HG02610 (cell line): ENCODE data around the gene STRIP1.

ENCODE experiments used
- ATAC-seq: cut with Tn5 transposase; IDR thresholded peaks from one replicate; pipeline ENCODE4 v1.9.1; 2021; ENCODE audit warnings: mild to moderate bottlenecking, moderate library complexity; ENCODE audit not compliant: unreplicated experiment

STRIP1 gene, protein sequence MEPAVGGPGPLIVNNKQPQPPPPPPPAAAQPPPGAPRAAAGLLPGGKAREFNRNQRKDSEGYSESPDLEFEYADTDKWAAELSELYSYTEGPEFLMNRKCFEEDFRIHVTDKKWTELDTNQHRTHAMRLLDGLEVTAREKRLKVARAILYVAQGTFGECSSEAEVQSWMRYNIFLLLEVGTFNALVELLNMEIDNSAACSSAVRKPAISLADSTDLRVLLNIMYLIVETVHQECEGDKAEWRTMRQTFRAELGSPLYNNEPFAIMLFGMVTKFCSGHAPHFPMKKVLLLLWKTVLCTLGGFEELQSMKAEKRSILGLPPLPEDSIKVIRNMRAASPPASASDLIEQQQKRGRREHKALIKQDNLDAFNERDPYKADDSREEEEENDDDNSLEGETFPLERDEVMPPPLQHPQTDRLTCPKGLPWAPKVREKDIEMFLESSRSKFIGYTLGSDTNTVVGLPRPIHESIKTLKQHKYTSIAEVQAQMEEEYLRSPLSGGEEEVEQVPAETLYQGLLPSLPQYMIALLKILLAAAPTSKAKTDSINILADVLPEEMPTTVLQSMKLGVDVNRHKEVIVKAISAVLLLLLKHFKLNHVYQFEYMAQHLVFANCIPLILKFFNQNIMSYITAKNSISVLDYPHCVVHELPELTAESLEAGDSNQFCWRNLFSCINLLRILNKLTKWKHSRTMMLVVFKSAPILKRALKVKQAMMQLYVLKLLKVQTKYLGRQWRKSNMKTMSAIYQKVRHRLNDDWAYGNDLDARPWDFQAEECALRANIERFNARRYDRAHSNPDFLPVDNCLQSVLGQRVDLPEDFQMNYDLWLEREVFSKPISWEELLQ

GRCh38 chr1:110034451-110035235, at the start of gene STRIP1:
Gene STRIP1, plus strand, starts transcription at chr1:110034624. Its CDS starts 14 bp downstream, at chr1:110034638.
- peak; percentile 89 for ATAC-seq

DNA sequence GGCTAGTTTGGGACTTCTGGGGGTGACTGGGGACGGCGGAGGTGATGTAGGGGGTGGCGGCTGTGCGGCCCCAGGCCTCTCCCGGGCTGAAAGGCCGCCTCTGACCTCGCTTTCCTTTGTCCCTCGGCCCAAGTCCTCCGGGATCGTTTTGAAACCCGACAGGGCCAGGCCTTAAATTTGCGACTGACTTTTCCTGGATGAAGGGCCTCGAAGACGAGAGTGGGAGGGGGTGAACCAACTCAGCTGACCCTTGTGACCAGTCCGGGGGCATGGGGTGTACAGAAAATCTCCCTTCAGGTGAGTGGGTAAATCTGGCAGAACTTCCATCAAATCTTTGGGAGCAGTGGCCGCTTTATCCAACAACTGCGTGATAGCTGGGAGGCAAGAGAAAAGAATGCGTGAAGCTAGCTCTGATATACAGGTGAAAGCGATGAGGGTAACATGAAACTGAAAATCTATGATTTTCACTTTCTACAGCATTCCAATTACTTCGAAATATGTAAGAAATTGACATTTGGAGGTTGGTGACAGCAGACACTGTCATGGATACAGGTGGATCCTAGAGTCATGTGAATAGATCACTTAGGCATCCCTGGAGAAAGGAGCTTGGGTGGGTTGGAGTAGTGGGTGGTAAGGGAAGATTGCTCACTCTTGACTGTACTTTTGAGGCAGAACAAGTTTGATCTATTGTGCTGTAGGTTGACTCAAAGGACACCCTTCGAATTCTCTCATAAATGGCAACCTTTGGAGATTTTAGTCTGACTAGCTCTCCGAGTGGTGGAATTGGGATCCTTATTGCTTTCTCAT, 49.0 kb upstream of the STRIP1 start:
- no peak for ATAC-seq

- ATAC-seq: no peak
These were observed 48.4 kb upstream of the STRIP1 start for GRCh38 chr1:109986054-109986444.

GRCh38 chr1:109988349-109988914, 46.0 kb upstream of the STRIP1 start:
- no peak for ATAC-seq

DNA sequence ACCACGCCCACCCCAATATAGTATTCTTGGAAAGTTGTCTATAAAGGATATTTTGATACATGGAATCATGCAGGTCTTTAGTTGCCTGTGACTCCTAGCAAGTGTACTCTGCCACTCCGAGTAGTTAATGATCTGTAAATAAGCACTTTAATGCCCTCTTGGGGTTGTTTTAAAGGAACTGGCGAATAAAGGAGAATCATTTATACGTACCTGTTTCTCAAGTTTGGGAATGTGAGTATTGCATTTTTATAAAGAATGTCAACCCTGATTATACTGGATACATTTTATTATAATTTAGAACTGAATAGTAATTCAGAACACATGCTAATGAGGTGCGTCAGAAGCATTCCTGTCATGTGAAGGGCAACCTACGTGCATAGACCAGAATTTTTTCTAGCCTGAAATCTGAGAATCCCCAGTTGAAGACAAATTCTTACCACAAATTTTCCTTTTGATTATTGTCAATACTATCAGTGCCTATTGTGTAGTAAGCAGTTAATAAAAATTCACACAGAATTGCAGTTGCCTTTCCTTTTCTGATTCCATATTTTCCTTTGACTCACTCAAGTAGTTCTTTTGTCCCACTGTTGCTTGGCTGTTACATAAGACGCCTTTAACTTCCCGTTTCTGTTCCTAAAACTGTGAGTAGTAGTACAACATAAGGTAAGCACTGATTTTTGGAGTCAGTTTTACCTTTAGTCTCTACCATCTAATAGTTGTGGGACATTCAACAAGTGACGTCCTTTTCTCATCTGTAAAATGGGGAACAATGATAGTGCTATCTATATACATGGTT, 44.7 kb upstream of the STRIP1 start:
- ATAC-seq: no peak

GRCh38 chr1:109990302-109990653, 44.1 kb upstream of the STRIP1 start:
- ATAC-seq: no peak

- ATAC-seq: no peak
These were observed 43.0 kb upstream of the STRIP1 start for GRCh38 chr1:109991400-109991925.

- ATAC-seq: no peak
These were observed 40.5 kb upstream of the STRIP1 start for GRCh38 chr1:109993885-109994284.

- ATAC-seq: no peak
These were observed 39.8 kb upstream of the STRIP1 start for GRCh38 chr1:109994654-109995053.

GRCh38 chr1:109995536-109995935, 38.9 kb upstream of the STRIP1 start:
- ATAC-seq: no peak

- ATAC-seq: no peak
These were observed 37.9 kb upstream of the STRIP1 start for GRCh38 chr1:109996476-109996875.

GRCh38 chr1:109997204-109997866, 37.1 kb upstream of the STRIP1 start:
- ATAC-seq: no peak

DNA sequence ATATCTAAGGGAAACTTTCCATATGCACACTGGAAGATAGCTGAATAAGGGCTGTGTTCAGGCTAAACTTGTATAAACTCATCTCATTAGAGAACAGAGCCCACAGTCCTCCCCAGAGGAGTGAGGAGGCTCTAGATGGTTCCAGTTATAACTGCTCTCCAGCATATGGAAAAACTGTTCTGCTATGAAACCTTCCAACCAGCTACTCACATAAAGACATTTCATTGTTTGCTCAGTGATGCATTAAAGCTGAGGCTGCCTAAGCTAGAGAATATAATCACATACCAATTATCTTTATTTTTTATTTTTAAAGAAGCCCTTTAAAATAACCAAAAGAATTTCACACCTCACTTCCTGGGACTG, 36.6 kb upstream of the STRIP1 start:
- no peak for ATAC-seq

DNA sequence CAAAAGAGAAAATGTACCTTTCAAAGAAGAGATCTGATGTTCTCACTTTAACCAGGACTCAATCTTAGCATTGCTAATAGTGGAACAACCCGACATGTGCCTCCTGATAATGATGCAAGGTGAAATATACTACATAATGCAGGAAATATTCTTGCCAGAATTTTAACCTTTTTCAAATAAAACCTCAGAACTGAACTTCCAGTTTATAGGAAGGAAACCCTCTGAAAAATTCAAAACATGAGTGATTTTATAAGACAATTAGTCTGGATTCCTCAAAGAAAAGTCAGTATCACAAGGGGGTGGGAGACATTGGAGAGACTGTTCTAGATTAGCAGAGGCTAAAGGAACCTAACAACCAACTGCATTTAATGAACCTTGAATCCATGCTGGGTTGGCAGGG, 31.7 kb upstream of the STRIP1 start:
- ATAC-seq: no peak

DNA sequence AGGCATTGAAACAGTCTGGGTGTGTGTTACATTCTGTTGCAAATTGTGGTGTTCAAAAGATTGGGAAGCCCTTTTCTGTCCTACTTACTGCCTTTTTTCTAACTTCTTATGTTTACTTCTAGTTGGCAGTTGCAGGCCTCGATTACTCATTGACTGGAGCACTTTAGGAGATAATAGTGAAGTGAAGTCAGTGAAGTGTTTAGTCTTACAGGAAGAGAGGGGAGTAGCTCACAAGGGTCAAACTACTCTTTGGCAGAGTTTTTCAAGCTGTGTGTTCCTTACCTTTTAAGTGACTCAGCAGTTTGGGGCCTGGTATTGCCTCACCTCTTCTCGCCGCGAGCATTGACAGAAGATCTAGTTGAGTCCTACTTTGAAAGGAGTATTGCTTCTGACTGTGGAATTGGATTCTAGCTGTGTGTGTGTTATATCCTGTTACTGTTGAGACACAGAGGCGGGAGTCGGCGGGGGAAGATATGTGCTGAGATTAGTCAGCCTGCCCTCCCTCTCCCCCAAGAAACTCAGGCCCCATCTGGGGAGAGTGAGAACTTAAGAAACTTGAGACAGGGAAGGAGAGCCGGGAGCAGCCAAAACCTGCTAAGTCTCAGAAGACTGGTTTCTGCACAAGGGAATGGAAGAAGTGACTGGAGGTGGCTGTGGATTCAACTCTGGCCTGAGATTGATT, 30.5 kb upstream of the STRIP1 start:
- peak; percentile 72 for ATAC-seq

GRCh38 chr1:110004583-110004982, 29.8 kb upstream of the STRIP1 start:
- no peak for ATAC-seq

GRCh38 chr1:110005971-110006370, 28.5 kb upstream of the STRIP1 start:
- no peak for ATAC-seq

DNA sequence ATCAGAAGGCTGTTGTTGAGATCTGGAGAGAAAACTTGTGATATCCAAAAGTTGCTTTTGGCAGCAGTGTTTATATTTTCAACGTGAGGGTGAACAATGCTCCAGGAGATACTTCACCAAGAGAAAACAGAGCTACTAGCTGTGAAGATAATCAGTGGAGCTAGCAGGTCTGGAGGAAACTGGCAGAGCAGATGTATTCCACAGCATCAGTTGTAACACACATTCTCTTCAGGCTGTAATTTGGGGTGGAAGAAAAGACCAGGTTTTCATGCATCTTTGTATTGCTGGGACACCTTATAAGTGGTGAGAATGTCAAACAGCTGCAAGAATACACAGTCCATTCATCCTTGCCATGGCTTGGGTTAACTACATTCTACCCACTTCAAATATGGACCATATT, 27.9 kb upstream of the STRIP1 start:
- ATAC-seq: no peak
